SK-N-MC (cell line): ENCODE results near the gene PCF11.
A peak's percentile ranks its signal among the peaks of the same experiment; 100 is the strongest.

Experiments
- DNase-seq: peaks from one replicate; pipeline ENCODE4 v3.0.0-alpha.2; 2011; ENCODE audit warnings: low read depth, low spot score
- H3K27ac ChIP-seq: fragments of 200-600 bp; sonication (generic); 2 replicates; pipeline ENCODE4 v1.5.1; 2016; ENCODE audit warnings: mixed run types
- H3K36me3 ChIP-seq: fragments of 200-600 bp; sonication (generic); 2 replicates; pipeline ENCODE4 v1.6.1; 2017; ENCODE audit warnings: antibody characterized with exemption, low read length, mixed read lengths; ENCODE audit not compliant: insufficient read depth
- H3K4me3 ChIP-seq: fragments of 200-600 bp; sonication (generic); 2 replicates; pipeline ENCODE4 v1.5.1; 2016
- H3K9ac ChIP-seq: fragments of 200-600 bp; sonication (generic); 2 replicates; pipeline ENCODE4 v1.8.0; 2017; ENCODE audit warnings: mixed run types, mixed read lengths; ENCODE audit not compliant: insufficient read length
- H3K9me3 ChIP-seq: fragments of 200-600 bp; sonication (generic); 2 replicates; pipeline ENCODE4 v1.6.1; 2017; ENCODE audit warnings: low read depth, mild to moderate bottlenecking, antibody characterized with exemption, low read length, moderate library complexity, mixed read lengths
- EZH2 ChIP-seq: fragments of 200-600 bp; sonication (generic); IDR thresholded peaks from one replicate; pipeline ENCODE4 v1.6.1; 2017; ENCODE audit warnings: antibody characterized with exemption
- FOXP2 ChIP-seq: optimal IDR thresholded peaks from 2 replicates; pipeline ENCODE3; 2011; ENCODE audit warnings: mild to moderate bottlenecking, moderate library complexity; ENCODE audit not compliant: insufficient read depth; ENCODE audit errors: extremely low read length, control extremely low read depth
- POLR2AphosphoS5 ChIP-seq: IDR thresholded peaks from 2 replicates; pipeline ENCODE4 v1.6.1; 2012; ENCODE audit warnings: mild to moderate bottlenecking, low read depth, low read length, borderline replicate concordance

Gene PCF11

DNA sequence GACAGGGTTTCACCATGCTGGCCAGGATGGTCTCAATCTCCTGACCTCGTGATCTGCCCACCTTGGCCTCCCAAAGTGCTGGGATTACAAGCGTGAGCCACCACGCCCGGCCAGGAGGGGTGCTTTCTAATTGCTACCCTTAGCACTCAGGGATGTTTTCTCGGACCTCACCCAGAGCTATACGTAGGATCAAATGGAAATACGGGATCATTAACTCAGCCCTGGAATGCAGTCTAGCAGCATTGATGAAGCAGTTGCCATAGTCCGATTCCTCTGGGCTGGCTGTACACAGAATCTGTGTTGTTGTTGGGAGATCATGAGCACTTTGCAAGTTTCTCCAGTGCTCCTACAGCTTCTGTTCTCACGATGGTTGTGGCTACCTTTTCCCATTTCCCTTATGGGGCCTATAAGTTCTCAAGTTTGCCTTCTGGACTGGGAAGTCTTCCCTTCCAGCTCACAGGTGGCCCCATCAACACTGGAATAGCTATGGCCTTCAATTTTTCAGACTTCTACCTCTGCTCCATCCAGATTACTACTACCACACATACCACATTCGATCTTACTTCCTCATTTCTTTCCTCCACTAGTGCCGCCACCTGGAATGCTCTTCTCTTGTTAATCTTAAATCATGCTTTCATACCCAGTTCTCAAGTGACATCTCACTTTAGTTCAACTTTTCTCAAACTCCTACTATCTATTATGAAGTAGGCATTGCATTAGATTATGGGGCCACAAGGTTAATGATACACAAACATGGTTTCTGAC lies 16.1 kb upstream of the PCF11 start:
- Histone ChIP-seq H3K4me3 (no peak overlapping the region), H3K9me3 (no peaks in the 10 kb centered on the region), H3K27ac (no peak overlapping the region), H3K36me3 (no peaks in the 10 kb centered on the region), H3K9ac (no peak overlapping the region)
- TF ChIP-seq FOXP2, result no peak
- no peak for TF ChIP-seq POLR2AphosphoS5
- no peak for TF ChIP-seq EZH2
- no peak for DNase-seq

DNA sequence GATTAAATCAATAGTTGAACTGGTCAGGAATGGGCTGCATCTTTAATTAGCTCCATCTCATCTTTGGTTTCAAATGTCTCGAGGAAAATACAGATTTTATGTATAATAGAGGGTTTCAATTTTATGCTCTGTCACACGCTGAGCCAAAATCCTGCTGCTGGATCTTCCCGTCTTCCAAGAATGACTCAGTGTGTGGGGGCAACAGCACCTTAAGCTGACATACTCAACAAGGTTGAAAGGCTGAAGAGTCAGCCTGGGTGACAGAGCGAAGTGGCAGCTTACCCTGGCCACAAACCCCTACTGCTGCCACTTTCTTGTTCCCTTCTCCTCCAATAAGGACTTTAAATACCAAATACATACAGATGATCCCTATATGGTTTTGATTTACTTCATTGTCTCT lies 9.0 kb upstream of the PCF11 start:
- Histone ChIP-seq H3K36me3 (no peaks in the 10 kb centered on the region), H3K9me3 (no peaks in the 10 kb centered on the region), H3K9ac (no peak overlapping the region), H3K27ac (no peak overlapping the region), H3K4me3 (no peak overlapping the region)
- DNase-seq, result no peak
- TF ChIP-seq EZH2, result no peak
- TF ChIP-seq POLR2AphosphoS5, result no peak
- no peak for TF ChIP-seq FOXP2

GRCh38 chr11:83150450-83150849 lies 6.5 kb upstream of the PCF11 start:
- no peak overlapping the region for H3K9ac ChIP-seq
- DNase-seq, result no peak
- no peak overlapping the region for H3K27ac ChIP-seq
- no peak overlapping the region for H3K4me3 ChIP-seq
- H3K9me3 ChIP-seq, result no peaks in the 10 kb centered on the region
- no peaks in the 10 kb centered on the region for H3K36me3 ChIP-seq
- TF ChIP-seq POLR2AphosphoS5 (no peak), FOXP2 (no peak), EZH2 (no peak)

DNA sequence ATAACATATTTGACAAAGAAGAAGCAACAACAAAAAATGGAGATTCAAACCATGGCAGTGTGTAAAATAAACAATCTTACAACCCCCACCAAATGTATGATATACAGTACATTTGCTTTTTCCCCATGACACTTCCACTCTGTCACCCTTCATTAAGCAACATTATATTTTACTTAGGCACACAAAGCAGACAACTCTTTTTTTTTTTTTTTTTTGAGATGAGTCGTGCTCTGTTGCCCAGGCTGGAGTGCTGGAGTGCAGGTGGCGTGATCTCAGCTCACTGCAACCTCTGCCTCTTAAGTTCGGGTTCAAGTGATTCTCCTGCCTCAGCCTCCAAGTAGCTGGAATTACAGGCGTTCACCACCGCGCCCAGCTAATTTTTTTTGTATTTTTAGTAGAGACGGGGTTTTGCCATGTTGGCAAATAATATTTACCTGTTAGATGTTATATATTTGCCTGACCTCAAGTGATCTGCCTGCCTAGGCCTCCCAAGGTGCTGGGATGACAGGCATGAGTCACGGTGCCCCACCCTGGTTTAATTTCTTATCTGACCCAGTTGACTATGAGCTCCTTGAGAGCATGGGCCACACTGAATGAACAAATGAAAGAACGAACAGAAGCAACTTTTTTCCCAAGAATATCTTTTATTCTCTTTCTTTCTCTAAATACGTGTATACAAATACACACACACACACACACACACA lies 5.5 kb upstream of the PCF11 start:
- no peaks in the 10 kb centered on the region for H3K36me3 ChIP-seq
- TF ChIP-seq POLR2AphosphoS5 (no peak), FOXP2 (no peak), EZH2 (no peak)
- H3K9me3 ChIP-seq, result no peaks in the 10 kb centered on the region
- no peak overlapping the region for H3K9ac ChIP-seq
- H3K4me3 ChIP-seq, result no peak overlapping the region
- no peak for DNase-seq
- no peak overlapping the region for H3K27ac ChIP-seq

DNA sequence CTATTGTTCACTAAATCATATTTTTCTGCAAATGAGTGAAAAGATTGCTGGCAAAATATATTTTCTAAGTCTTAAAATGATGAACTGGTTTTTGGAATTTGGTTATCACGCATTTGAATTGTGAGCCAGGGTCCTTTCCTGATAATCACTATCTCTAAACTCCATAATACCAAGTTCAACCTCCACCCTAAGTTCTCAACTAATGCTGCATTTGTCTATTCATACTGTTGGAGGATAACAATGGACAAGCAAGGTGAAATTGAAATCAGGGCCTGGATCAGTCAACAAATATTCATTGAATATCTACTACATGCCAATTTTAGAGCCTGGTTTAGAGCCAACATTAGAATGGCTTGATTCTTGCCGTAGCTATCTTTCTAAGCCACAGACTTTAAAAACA lies 4.7 kb upstream of the PCF11 start:
- H3K36me3 ChIP-seq, result no peaks in the 10 kb centered on the region
- H3K9me3 ChIP-seq, result no peaks in the 10 kb centered on the region
- DNase-seq, result no peak
- no peak overlapping the region for H3K27ac ChIP-seq
- H3K4me3 ChIP-seq, result no peak overlapping the region
- H3K9ac ChIP-seq, result no peak overlapping the region
- TF ChIP-seq FOXP2 (no peak), POLR2AphosphoS5 (no peak), EZH2 (no peak)

GRCh38 chr11:83153764-83154163 lies 3.2 kb upstream of the PCF11 start:
- DNase-seq, result no peak
- Histone ChIP-seq H3K4me3 (no peak overlapping the region), H3K36me3 (peaks cover 5% of the 10 kb centered on the region), H3K9me3 (no peaks in the 10 kb centered on the region), H3K27ac (no peak overlapping the region), H3K9ac (no peak overlapping the region)
- TF ChIP-seq POLR2AphosphoS5 (no peak), EZH2 (no peak)

- TF ChIP-seq FOXP2 (peak; percentile 72), POLR2AphosphoS5 (peak; percentile 69), EZH2 (no peak)
- peak; percentile 99 for DNase-seq
- Histone ChIP-seq H3K27ac (peak overlapping the region; percentile 94), H3K9me3 (no peaks in the 10 kb centered on the region), H3K9ac (peak overlapping the region; percentile 83), H3K36me3 (peaks cover 30% of the 10 kb centered on the region), H3K4me3 (peak overlapping the region; percentile 86)
Measured at GRCh38 chr11:83156144-83156995, 561 bp upstream of the PCF11 start.

DNA sequence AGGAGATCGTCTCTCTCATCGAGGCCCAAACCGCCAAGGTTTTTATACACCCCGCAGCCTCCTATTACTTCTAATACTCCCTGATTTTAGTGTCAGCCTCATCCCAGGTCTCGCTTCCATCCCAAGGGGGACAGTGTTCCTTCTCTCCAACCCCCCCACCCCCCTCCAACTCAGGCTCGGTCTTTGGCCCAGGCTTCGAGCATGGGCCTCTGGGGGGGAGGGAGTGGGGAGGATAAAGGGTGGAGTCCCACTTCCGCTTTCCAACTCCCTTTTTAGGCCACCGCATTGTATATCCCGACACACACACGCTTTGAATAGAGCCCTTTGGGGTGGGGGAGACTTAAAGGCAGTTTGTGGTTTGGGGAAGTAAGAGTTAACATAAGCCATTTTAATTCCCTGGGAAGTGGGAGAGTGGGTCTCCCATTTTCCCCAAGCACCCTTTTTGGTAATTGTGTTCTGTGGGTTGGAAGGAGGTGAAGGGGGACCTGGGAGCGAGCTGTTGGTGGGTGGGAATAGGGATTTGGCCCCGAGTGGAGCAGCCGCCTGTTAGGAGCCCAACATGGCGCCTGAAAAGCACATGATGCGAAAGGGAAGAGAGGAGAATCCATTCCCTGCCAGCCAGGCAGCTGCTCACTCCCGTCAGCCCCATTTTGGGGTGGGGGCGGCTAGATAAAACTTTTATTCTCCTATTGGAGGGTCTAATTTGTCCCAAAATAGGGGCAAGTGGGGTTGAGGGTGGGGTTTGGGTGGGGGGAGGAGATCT lies 844 bp downstream of the PCF11 start:
- peak overlapping the region; percentile 99 for H3K9ac ChIP-seq
- H3K27ac ChIP-seq, result peak overlapping the region; percentile 96
- TF ChIP-seq EZH2, result no peak
- peak; percentile 45 for TF ChIP-seq POLR2AphosphoS5
- H3K36me3 ChIP-seq, result peaks cover 42% of the 10 kb centered on the region
- H3K4me3 ChIP-seq, result peak overlapping the region; percentile 99
- DNase-seq, result no peak
- no peaks in the 10 kb centered on the region for H3K9me3 ChIP-seq
